GM23338 (cell line): ENCODE results near the gene BAHCC1.

Experiments used
- CREB1 ChIP-seq: fragments of 250-450 bp; sonication (Bioruptor Pico); IDR thresholded peaks from 2 replicates; pipeline ENCODE4 v1.5.0; 2020; ENCODE audit warnings: low read depth, mild to moderate bottlenecking, moderate library complexity
- CTCF ChIP-seq, 2 experiments: fragments of 200-600 bp in 1 of 2; sonication (generic) in 1 of 2; conservative IDR thresholded peaks; 2 replicates each; pipeline versions ENCODE4 v1.5.1 to v1.6.1; 2016 to 2017; ENCODE audit warnings: antibody characterized with exemption in 2 of 2, low read depth in 2 of 2, mild to moderate bottlenecking in 2 of 2, moderate library complexity in 1 of 2
- EZH2 ChIP-seq: fragments of 200-600 bp; sonication (generic); IDR thresholded peaks from one replicate; pipeline ENCODE4 v1.8.0; 2017; ENCODE audit warnings: antibody characterized with exemption, mild to moderate bottlenecking, low read depth; ENCODE audit not compliant: unreplicated experiment
- EZH2phosphoT487 ChIP-seq: fragments of 200-600 bp; sonication (generic); IDR thresholded peaks from one replicate; pipeline ENCODE4 v1.8.1; 2018; ENCODE audit warnings: antibody characterized with exemption; ENCODE audit not compliant: unreplicated experiment
- JUNB ChIP-seq: IDR thresholded peaks from one replicate; pipeline ENCODE4 v1.6.1; 2016; ENCODE audit warnings: antibody characterized with exemption; ENCODE audit not compliant: unreplicated experiment
- NANOG ChIP-seq: IDR thresholded peaks from 2 replicates; pipeline ENCODE4 v1.6.1; 2016; ENCODE audit warnings: antibody characterized with exemption, borderline replicate concordance
- POLR2AphosphoS5 ChIP-seq: IDR thresholded peaks from 2 replicates; pipeline ENCODE4 v1.6.1; 2016; ENCODE audit warnings: antibody characterized with exemption, low read depth
- REST ChIP-seq: IDR thresholded peaks from one replicate; pipeline ENCODE4 v1.6.1; 2018; ENCODE audit warnings: antibody characterized with exemption; ENCODE audit not compliant: unreplicated experiment

GRCh38 chr17:81417049-81417878 is 22.0 kb downstream of the BAHCC1 start:
- TF ChIP-seq CTCF (conservative IDR thresholded peaks at IDR 0.05; ENCODE audit: low read depth in 2 of 2) (no peak), EZH2 (no peak), CREB1 (no peak), POLR2AphosphoS5 (no peak), JUNB (no peak), REST (no peak), EZH2phosphoT487 (no peak), NANOG (no peak)
